ENCODE data around the gene FAAH2. TPM values are rescaled to one million over a fixed set of nuclear protein-coding genes. Genes with fewer than 3 reads are reported as not detected.
"Not testable (repeated sequence)": the region's sequence is repeated elsewhere in the genome, so short reads cannot be mapped to it uniquely, and the experiment has no call there.

FAAH2 gene
- 3.3 TPM for total RNA-seq

- no peak for DNase-seq (ENCODE audit: low spot score in 2 of 2)
- FAIRE-seq, result no peak
Observed at GRCh38 chrX:57286507-57287251, at the start of gene FAAH2. Gene FAAH2, plus strand, starts transcription at chrX:57286706. Its CDS starts 120 bp downstream, at chrX:57286826.

- no peak for FAIRE-seq
- no peak for DNase-seq (ENCODE audit: low spot score in 2 of 2)
Observed at GRCh38 chrX:57241967-57242366, 44.5 kb upstream of the FAAH2 start.

- FAIRE-seq, result no peak
- DNase-seq (ENCODE audit: low spot score in 2 of 2), result no peak
Observed at GRCh38 chrX:57251965-57252364, 34.5 kb upstream of the FAAH2 start.

- FAIRE-seq (no peak), DNase-seq (ENCODE audit: low spot score in 2 of 2) (no peak)
Observed at GRCh38 chrX:57265126-57265525, 21.4 kb upstream of the FAAH2 start.

- FAIRE-seq (no peak), DNase-seq (ENCODE audit: low spot score in 2 of 2) (no peak)
Observed at GRCh38 chrX:57266275-57266674, 20.2 kb upstream of the FAAH2 start.

- FAIRE-seq, result no peak
- DNase-seq (ENCODE audit: low spot score in 2 of 2), result no peak
Observed at GRCh38 chrX:57266871-57267270, 19.6 kb upstream of the FAAH2 start.

- no peak for DNase-seq (ENCODE audit: low spot score in 2 of 2)
- FAIRE-seq, result no peak
Observed at GRCh38 chrX:57267308-57267707, 19.2 kb upstream of the FAAH2 start.

- no peak for DNase-seq (ENCODE audit: low spot score in 2 of 2)
- no peak for FAIRE-seq
Observed at GRCh38 chrX:57270980-57271379, 15.5 kb upstream of the FAAH2 start.

- no peak for FAIRE-seq
- DNase-seq (ENCODE audit: low spot score in 2 of 2), result no peak
Observed at GRCh38 chrX:57282568-57282967, 3.9 kb upstream of the FAAH2 start.

GRCh38 chrX:57285001-57285400, 1.5 kb upstream of the FAAH2 start:
- no peak for FAIRE-seq

GRCh38 chrX:57289089-57289488, 2.6 kb downstream of the FAAH2 start:
- FAIRE-seq (no peak), DNase-seq (ENCODE audit: low spot score in 2 of 2) (no peak)

More at GRCh38 chrX:57285001-57285400, 1.5 kb upstream of the FAAH2 start:
- DNase-seq (ENCODE audit: low spot score in 2 of 2), result no peak

- DNase-seq (ENCODE audit: low spot score in 2 of 2), result no peak
- no peak for FAIRE-seq
Observed at GRCh38 chrX:57294961-57295360, 8.5 kb downstream of the FAAH2 start.

GRCh38 chrX:57295679-57296078, 9.2 kb downstream of the FAAH2 start:
- not testable (repeated sequence) for FAIRE-seq

GRCh38 chrX:57313583-57314215, 27.2 kb downstream of the FAAH2 start:
- FAIRE-seq (no peak), DNase-seq (ENCODE audit: low spot score in 2 of 2) (no peak)

More at GRCh38 chrX:57295679-57296078, 9.2 kb downstream of the FAAH2 start:
- DNase-seq (ENCODE audit: low spot score in 2 of 2), result not testable (repeated sequence)

GRCh38 chrX:57329008-57329407, 42.5 kb downstream of the FAAH2 start:
- no peak for DNase-seq (ENCODE audit: low spot score in 2 of 2)
- no peak for FAIRE-seq

- FAIRE-seq; DNase-seq (ENCODE audit: low spot score in 2 of 2): not testable (repeated sequence)
Observed at GRCh38 chrX:57335790-57336189, 49.3 kb downstream of the FAAH2 start.

- FAIRE-seq (no peak), DNase-seq (ENCODE audit: low spot score in 2 of 2) (no peak)
Observed at GRCh38 chrX:57353472-57354132, 67.1 kb downstream of the FAAH2 start.

- no peak for DNase-seq (ENCODE audit: low spot score in 2 of 2)
- no peak for FAIRE-seq
Observed at GRCh38 chrX:57364145-57364544, 77.6 kb downstream of the FAAH2 start.

GRCh38 chrX:57366430-57366829, 79.9 kb downstream of the FAAH2 start:
- FAIRE-seq, result no peak

GRCh38 chrX:57367649-57368048, 81.1 kb downstream of the FAAH2 start:
- no peak for FAIRE-seq

More at GRCh38 chrX:57366430-57366829, 79.9 kb downstream of the FAAH2 start:
- no peak for DNase-seq (ENCODE audit: low spot score in 2 of 2)

GRCh38 chrX:57368158-57368557, 81.7 kb downstream of the FAAH2 start:
- no peak for DNase-seq (ENCODE audit: low spot score in 2 of 2)
- no peak for FAIRE-seq

More at GRCh38 chrX:57367649-57368048, 81.1 kb downstream of the FAAH2 start:
- DNase-seq (ENCODE audit: low spot score in 2 of 2), result no peak

All from frontal cortex (tissue), 4 donors.